ENCODE data around the gene DECR2. TPM values are rescaled to one million over a fixed set of nuclear protein-coding genes. Genes with fewer than 3 reads are reported as not detected.

DECR2 gene
- total RNA-seq, 1 experiment from 2014 or later = 17.1 TPM

GRCh38 chr16:396199-396598 is 5.5 kb upstream of the DECR2 start:
- Histone ChIP-seq H3K27ac (ENCODE audit: low read depth, low read length) (peak overlapping the region; percentile 61), H3K9me2 (ENCODE audit: insufficient read depth) (no peaks in the 10 kb centered on the region), H3K79me2 (ENCODE audit: insufficient read depth, low read length) (no peaks in the 10 kb centered on the region), H3K4me3 (replicated peaks in 1 of 2; ENCODE audit: low read depth in 1 of 2, low read length in 2 of 2) (no peak overlapping the region), H3K4me2 (ENCODE audit: low read length) (peak overlapping the region; percentile 73), H3K4me1 (ENCODE audit: control insufficient read depth in 1 of 2, insufficient read depth in 2 of 2, low read length in 2 of 2) (peaks cover 3 to 22% of the 10 kb centered on the region in 2 experiments; a peak in 2 of 4 replicates), H3K9me3 (ENCODE audit: control insufficient read depth in 1 of 2, insufficient read depth in 1 of 2, low read depth in 1 of 2, low read length in 2 of 2) (no peaks in the 10 kb centered on the region; a peak in 1 of 4 replicates), H3K9ac (ENCODE audit: low read length) (peak overlapping the region; percentile 50; the same call in 1 of the 2 replicates), H3K36me3 (ENCODE audit: control insufficient read depth in 1 of 2, insufficient read depth in 2 of 2, low read length in 2 of 2) (no peaks in the 10 kb centered on the region), H3K27me3 (ENCODE audit: insufficient read depth, low read length) (no peaks in the 10 kb centered on the region), H2AFZ (ENCODE audit: low read depth, low read length, poor library complexity, severe bottlenecking) (no peak overlapping the region), H4K20me1 (ENCODE audit: insufficient read depth) (no peaks in the 10 kb centered on the region)
- RAD21 ChIA-PET (ENCODE audit: low non-redundant PET in 1 of 2, low total read pairs in 2 of 2, uncharacterized antibody in 2 of 2, unreplicated experiment in 2 of 2) = no interaction called here
- no peak for TF ChIP-seq TCF7L2 (IDR thresholded peaks at IDR 0.05; ENCODE audit: borderline replicate concordance, extremely low read depth, insufficient read depth, insufficient read length)
- TF ChIP-seq ATF3 (IDR thresholded peaks at IDR 0.05) = no peak
- TF ChIP-seq EGR1 (IDR thresholded peaks at IDR 0.05; ENCODE audit: low read depth) = no peak
- no peak for TF ChIP-seq RAD21 (IDR thresholded peaks at IDR 0.05; ENCODE audit: low read depth)
- TF ChIP-seq CTCF (IDR thresholded peaks at IDR 0.05 in 2 of 3, conservative IDR thresholded peaks at IDR 0.05 in 1 of 3; ENCODE audit: borderline replicate concordance in 1 of 3, insufficient read depth in 1 of 3, low read depth in 2 of 3, low read length in 2 of 3) = no peak
- no peak for TF ChIP-seq CBX3 (IDR thresholded peaks at IDR 0.05; ENCODE audit: low read depth)
- no peak for TF ChIP-seq SRF (IDR thresholded peaks at IDR 0.05; ENCODE audit: low read depth)
- no peak for TF ChIP-seq SIN3A (IDR thresholded peaks at IDR 0.05; ENCODE audit: low read depth)
- TF ChIP-seq YY1 (IDR thresholded peaks at IDR 0.05; ENCODE audit: extremely low read depth, insufficient replicate concordance, low read depth, low read length) = no peak
- TF ChIP-seq EZH2 (IDR thresholded peaks at IDR 0.05) = no peak
- no peak for TF ChIP-seq POLR2A (IDR thresholded peaks at IDR 0.05; ENCODE audit: borderline replicate concordance, extremely low read depth, insufficient read depth, insufficient read length)
- no peak for TF ChIP-seq REST (IDR thresholded peaks at IDR 0.05; ENCODE audit: low read depth)
- no peak for TF ChIP-seq JUND (IDR thresholded peaks at IDR 0.05)
- no peak for TF ChIP-seq ZNF274 (IDR thresholded peaks at IDR 0.05; ENCODE audit: low read depth, low read length)
- no peak for TF ChIP-seq CEBPB (IDR thresholded peaks at IDR 0.05; ENCODE audit: low read depth)
- no peak for TF ChIP-seq POLR2AphosphoS5 (IDR thresholded peaks at IDR 0.05; ENCODE audit: low read depth, low read length)
- no peak for TF ChIP-seq MAX (IDR thresholded peaks at IDR 0.05)
- intact Hi-C loops (cut with micrococcal nuclease) = loop anchor here (10.0 kb wide), 1 partner anchor 99 kb away; no protein-coding TSS in a partner anchor
- no peak for DNase-seq (ENCODE audit: low read depth, low spot score)
- POLR2A ChIA-PET = no interaction called here
- ATAC-seq = no peak
- no TSS peak for BruUV-seq (replicated peaks)
- CTCF ChIA-PET = no interaction called here
